GM18517 (cell line): Measurements from ENCODE around the gene CXCR3.
"Not testable (repeated sequence)": the region's sequence is repeated elsewhere in the genome, so short reads cannot be mapped to it uniquely, and the experiment has no call there.

Experiments
- ATAC-seq: cut with Tn5 transposase; IDR thresholded peaks from one replicate; pipeline ENCODE4 v1.9.1; 2021; ENCODE audit warnings: mild to moderate bottlenecking, moderate library complexity; ENCODE audit not compliant: unreplicated experiment

Gene CXCR3

GRCh38 chrX:71612256-71612655 is 6.1 kb downstream of the CXCR3 start:
- no peak for ATAC-seq

GRCh38 chrX:71611736-71612135 is 6.6 kb downstream of the CXCR3 start:
- ATAC-seq, result not testable (repeated sequence)

GRCh38 chrX:71609095-71609750 is 9.1 kb downstream of the CXCR3 start:
- no peak for ATAC-seq

GRCh38 chrX:71607488-71607887 is 10.8 kb downstream of the CXCR3 start:
- no peak for ATAC-seq

GRCh38 chrX:71606536-71607216 is 11.6 kb downstream of the CXCR3 start:
- no peak for ATAC-seq

GRCh38 chrX:71604796-71605568 is 13.3 kb downstream of the CXCR3 start:
- ATAC-seq, result no peak

GRCh38 chrX:71604141-71604540 is 14.2 kb downstream of the CXCR3 start:
- ATAC-seq, result no peak

GRCh38 chrX:71603618-71604017 is 14.7 kb downstream of the CXCR3 start:
- ATAC-seq, result no peak

GRCh38 chrX:71599965-71600364 is 18.3 kb downstream of the CXCR3 start:
- ATAC-seq, result no peak

GRCh38 chrX:71593210-71593609 is 25.1 kb downstream of the CXCR3 start:
- not testable (repeated sequence) for ATAC-seq

GRCh38 chrX:71586929-71587328 is 31.4 kb downstream of the CXCR3 start:
- no peak for ATAC-seq

GRCh38 chrX:71581210-71581609 is 37.1 kb downstream of the CXCR3 start:
- no peak for ATAC-seq

GRCh38 chrX:71579990-71580380 is 38.3 kb downstream of the CXCR3 start:
- ATAC-seq, result no peak

GRCh38 chrX:71579136-71579989 is 38.9 kb downstream of the CXCR3 start:
- no peak for ATAC-seq

- no peak for ATAC-seq
These were observed 39.8 kb downstream of the CXCR3 start, which contains the start of gene GCNA for GRCh38 chrX:71578253-71579135. GCNA (plus strand) TSS chrX:71578437; CDS start chrX:71580822, 2,385 bp downstream.

- ATAC-seq, result no peak
These were observed 40.6 kb downstream of the CXCR3 start for GRCh38 chrX:71577682-71578081.

GRCh38 chrX:71573590-71573989 is 44.7 kb downstream of the CXCR3 start:
- no peak for ATAC-seq

GRCh38 chrX:71571390-71571789 is 46.9 kb downstream of the CXCR3 start:
- ATAC-seq, result not testable (repeated sequence)
